Activated naive CD8-positive, alpha-beta T cell treated with anti-CD3 and anti-CD28 coated beads, Interleukin-2, amount 50 U/mL, for 16 hours (primary cell): ENCODE measurements around the gene NDUFB10.
"Not testable (repeated sequence)": the region's sequence is repeated elsewhere in the genome, so short reads cannot be mapped to it uniquely, and the experiment has no call there.

Source experiments
- DNase-seq: peaks from one replicate; pipeline ENCODE4 v3.0.0-alpha.2; 2020; ENCODE audit warnings: low read depth, low spot score

The NDUFB10 gene

GRCh38 chr16:1959269-1960039, at the start of gene NDUFB10:
TSS of gene NDUFB10 (plus strand) at chr16:1959538. CDS start at chr16:1959625, 87 bp downstream.
- DNase-seq = peak; percentile 77

- no peak for DNase-seq
These were observed 49.6 kb upstream of the NDUFB10 start for GRCh38 chr16:1909561-1910231.

GRCh38 chr16:1911467-1912214, 47.7 kb upstream of the NDUFB10 start:
- no peak for DNase-seq

GRCh38 chr16:1912215-1912543, 47.2 kb upstream of the NDUFB10 start:
- DNase-seq = no peak

- no peak for DNase-seq
These were observed 45.8 kb upstream of the NDUFB10 start for GRCh38 chr16:1913327-1914083.

GRCh38 chr16:1914084-1914608, 45.2 kb upstream of the NDUFB10 start:
- DNase-seq = no peak

- no peak for DNase-seq
These were observed 44.4 kb upstream of the NDUFB10 start for GRCh38 chr16:1914988-1915387.

- no peak for DNase-seq
These were observed 43.4 kb upstream of the NDUFB10 start for GRCh38 chr16:1915732-1916639.

- no peak for DNase-seq
These were observed 42.7 kb upstream of the NDUFB10 start for GRCh38 chr16:1916640-1916990.

- no peak for DNase-seq
These were observed 42.2 kb upstream of the NDUFB10 start for GRCh38 chr16:1917056-1917664.

- no peak for DNase-seq
These were observed 41.5 kb upstream of the NDUFB10 start for GRCh38 chr16:1917665-1918350.

- DNase-seq = no peak
These were observed 40.7 kb upstream of the NDUFB10 start, which contains the start of gene HS3ST6 for GRCh38 chr16:1918351-1919326. TSS of gene HS3ST6 (minus strand) at chr16:1918415. CDS start at chr16:1918323, 92 bp downstream.

- no peak for DNase-seq
These were observed 39.9 kb upstream of the NDUFB10 start for GRCh38 chr16:1919327-1919998.

GRCh38 chr16:1920122-1920521, 39.2 kb upstream of the NDUFB10 start:
- DNase-seq = not testable (repeated sequence)

- DNase-seq = no peak
These were observed 38.6 kb upstream of the NDUFB10 start for GRCh38 chr16:1920727-1921171.

GRCh38 chr16:1922357-1922756, 37.0 kb upstream of the NDUFB10 start:
- no peak for DNase-seq

GRCh38 chr16:1923299-1924034, 35.9 kb upstream of the NDUFB10 start:
- no peak for DNase-seq
